Inferior parietal cortex (tissue), 1 donor: Measurements from ENCODE around the gene TEAD1.

Experiments used
- DNase-seq: peaks from one replicate; pipeline ENCODE4 v3.0.0-alpha.2; 2016; ENCODE audit errors: extremely low spot score

The TEAD1 gene

GRCh38 chr11:12893787-12894672 lies 219.8 kb downstream of the TEAD1 start:
- peak; percentile 79 for DNase-seq

- DNase-seq: no peak
These were observed 223.2 kb downstream of the TEAD1 start for GRCh38 chr11:12897390-12897789.

GRCh38 chr11:12897867-12898266 lies 223.6 kb downstream of the TEAD1 start:
- no peak for DNase-seq

GRCh38 chr11:12900496-12900895 lies 226.3 kb downstream of the TEAD1 start:
- DNase-seq: no peak

GRCh38 chr11:12901272-12901671 lies 227.1 kb downstream of the TEAD1 start:
- no peak for DNase-seq

GRCh38 chr11:12901874-12902481 lies 227.8 kb downstream of the TEAD1 start:
- DNase-seq: no peak

- no peak for DNase-seq
These were observed 228.7 kb downstream of the TEAD1 start for GRCh38 chr11:12902791-12903486.

- no peak for DNase-seq
These were observed 231.2 kb downstream of the TEAD1 start for GRCh38 chr11:12905435-12905834.

GRCh38 chr11:12906501-12906900 lies 232.3 kb downstream of the TEAD1 start:
- DNase-seq: no peak

- no peak for DNase-seq
These were observed 235.7 kb downstream of the TEAD1 start for GRCh38 chr11:12909879-12910278.

GRCh38 chr11:12914400-12914912 lies 240.2 kb downstream of the TEAD1 start:
- peak; percentile 84 for DNase-seq

GRCh38 chr11:12915093-12915492 lies 240.9 kb downstream of the TEAD1 start:
- DNase-seq: no peak

GRCh38 chr11:12917822-12918221 lies 243.6 kb downstream of the TEAD1 start:
- DNase-seq: no peak

GRCh38 chr11:12918667-12919066 lies 244.4 kb downstream of the TEAD1 start:
- DNase-seq: no peak

GRCh38 chr11:12922418-12922817 lies 248.2 kb downstream of the TEAD1 start:
- DNase-seq: no peak

- DNase-seq: no peak
These were observed 248.8 kb downstream of the TEAD1 start for GRCh38 chr11:12922980-12923507.

GRCh38 chr11:12924650-12925049 lies 250.4 kb downstream of the TEAD1 start:
- DNase-seq: no peak

GRCh38 chr11:12925520-12925919 lies 251.3 kb downstream of the TEAD1 start:
- no peak for DNase-seq

GRCh38 chr11:12927221-12927620 lies 253.0 kb downstream of the TEAD1 start:
- DNase-seq: no peak

- DNase-seq: no peak
These were observed 253.7 kb downstream of the TEAD1 start for GRCh38 chr11:12927886-12928285.

GRCh38 chr11:12930850-12931249 lies 256.6 kb downstream of the TEAD1 start:
- DNase-seq: no peak

GRCh38 chr11:12932485-12932884 lies 258.3 kb downstream of the TEAD1 start:
- no peak for DNase-seq
